SHP77 (cell line): ENCODE measurements around the gene ADGRB3.
"Not testable (repeated sequence)": the region's sequence is repeated elsewhere in the genome, so short reads cannot be mapped to it uniquely, and the experiment has no call there.

ENCODE experiments used
- DNase-seq, 2 experiments: peaks; one replicate each; lab custom pipeline; 2025; lab: John Stamatoyannopoulos, UW

The ADGRB3 gene

DNA sequence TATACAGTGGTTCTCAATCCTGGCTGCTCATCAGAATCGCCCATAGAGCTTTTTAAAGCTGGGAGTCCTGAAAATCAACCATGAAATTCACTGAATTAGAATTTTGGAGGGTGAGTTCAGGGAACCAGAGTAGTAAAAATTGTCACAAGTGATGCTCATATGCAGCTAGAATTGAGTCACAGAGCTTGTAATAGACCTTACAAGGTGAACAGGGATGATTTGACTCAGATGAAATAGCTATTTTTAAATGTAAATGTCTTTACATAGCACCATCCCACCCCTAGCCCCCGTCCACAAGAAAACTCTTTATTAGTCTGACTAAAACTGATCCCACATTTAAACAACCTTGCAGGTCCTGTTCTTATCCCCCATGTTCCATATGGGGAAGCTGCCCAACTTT lies 630.0 kb downstream of the ADGRB3 start:
- DNase-seq, result no peak

GRCh38 chr6:69265706-69266105 lies 630.6 kb downstream of the ADGRB3 start:
- DNase-seq, result no peak

- DNase-seq, result no peak
Observed at GRCh38 chr6:69276204-69276603, 641.1 kb downstream of the ADGRB3 start.

DNA sequence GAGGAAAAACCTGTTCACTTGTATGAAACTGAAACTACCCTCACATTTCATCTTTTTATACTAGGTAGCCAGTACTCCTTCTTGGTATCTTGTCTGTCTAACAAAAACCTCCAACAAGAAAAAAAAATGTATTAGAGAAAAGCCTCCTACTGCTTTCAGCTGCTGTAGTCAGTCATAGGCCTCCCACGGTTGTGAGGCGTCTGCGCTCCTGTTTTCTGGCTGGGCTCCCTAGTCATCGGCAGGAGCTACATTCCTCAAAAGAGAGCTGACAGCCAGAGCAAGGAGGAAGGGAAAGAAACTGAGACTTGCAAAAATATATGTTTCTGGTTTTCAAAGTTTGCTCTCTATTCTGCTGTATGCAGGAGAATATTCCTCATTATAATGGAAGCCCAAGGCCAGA lies 644.7 kb downstream of the ADGRB3 start:
- DNase-seq, result no peak

DNA sequence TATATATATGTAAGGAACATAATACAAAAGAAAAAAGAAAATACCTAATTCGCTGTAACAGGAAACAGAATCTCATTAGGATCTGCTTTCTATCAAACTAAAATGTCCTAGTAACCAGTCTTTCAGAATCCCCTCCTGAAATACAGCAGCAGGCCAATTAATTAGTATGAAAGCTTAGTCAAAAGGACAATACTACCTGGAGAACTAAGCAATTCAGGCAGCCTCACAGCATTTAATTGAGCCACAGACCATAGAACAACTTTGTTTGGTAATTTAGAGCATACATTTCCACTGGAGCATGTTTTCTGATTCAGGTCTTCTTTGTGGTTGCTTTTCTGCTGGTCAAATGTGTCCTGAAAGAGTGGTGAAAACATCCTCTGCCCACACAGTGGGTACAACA lies 645.8 kb downstream of the ADGRB3 start:
- DNase-seq, result no peak

DNA sequence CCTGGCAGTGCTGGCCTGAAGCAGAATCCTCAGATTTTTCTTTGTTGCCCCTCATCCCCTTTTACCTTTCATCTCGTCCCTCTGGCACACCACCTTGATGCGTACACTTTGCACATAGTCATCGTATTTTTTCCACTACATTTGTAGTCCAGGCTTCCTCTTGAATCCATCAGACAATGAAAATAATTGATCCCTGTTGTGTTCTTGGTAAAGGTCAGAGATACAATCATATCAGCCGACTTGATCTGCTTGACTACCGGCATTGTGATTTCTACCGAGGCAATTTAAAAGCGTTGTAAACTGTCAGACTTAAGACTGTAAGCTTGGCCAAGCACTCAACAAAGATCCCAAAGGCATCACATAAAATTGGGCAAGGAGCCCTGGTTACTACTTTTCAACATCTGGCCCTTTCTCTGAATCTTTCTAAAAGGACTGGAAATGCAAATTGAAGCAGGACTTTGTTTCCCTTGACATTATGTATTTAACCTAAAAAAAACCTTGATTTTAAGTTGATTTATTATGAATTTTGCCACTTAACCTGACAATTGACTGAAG lies 649.2 kb downstream of the ADGRB3 start:
- no peak for DNase-seq

DNA sequence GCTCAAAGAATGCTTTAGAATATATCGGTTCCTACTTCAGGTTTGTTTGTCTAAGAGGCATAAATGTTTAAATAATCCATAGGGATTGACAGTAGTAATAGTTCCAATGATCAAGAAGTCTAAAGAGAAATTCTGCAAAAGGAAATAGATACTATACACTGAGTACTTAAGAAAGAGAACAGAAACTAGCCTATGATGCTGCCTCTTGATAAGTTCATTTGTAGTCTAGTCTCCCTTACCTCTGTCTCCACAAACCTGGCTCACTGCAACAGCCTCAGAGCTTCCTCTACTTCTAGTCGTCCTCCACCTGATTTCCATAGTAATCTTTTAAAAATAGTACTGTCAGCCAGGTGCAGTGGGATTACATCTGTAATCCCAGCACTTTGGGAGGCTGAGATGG lies 650.0 kb downstream of the ADGRB3 start:
- no peak for DNase-seq

- DNase-seq, result peak in 1 of 2 experiments; percentile 5
Observed at GRCh38 chr6:69286331-69286730, 651.2 kb downstream of the ADGRB3 start.

DNA sequence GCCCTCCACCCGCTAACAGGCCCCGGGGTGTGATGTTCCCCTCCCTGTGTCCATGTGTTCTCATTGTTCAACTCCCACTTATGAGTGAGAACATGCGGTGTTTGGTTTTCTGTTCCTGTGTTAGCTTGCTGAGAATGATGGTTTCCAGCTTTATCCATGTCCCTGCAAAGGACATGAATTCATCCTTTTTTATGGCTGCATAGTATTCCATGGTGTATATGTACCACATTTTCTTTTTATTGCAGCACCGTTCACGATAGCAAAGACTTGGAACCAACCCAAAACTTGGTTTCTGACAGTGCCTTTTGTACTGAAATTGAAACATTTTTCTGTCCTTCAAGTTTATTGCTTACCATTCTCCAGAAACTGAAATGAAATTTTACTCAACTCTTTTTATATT lies 653.1 kb downstream of the ADGRB3 start:
- DNase-seq, result not testable (repeated sequence)

- no peak for DNase-seq
Observed at GRCh38 chr6:69289689-69290495, 654.8 kb downstream of the ADGRB3 start.

DNA sequence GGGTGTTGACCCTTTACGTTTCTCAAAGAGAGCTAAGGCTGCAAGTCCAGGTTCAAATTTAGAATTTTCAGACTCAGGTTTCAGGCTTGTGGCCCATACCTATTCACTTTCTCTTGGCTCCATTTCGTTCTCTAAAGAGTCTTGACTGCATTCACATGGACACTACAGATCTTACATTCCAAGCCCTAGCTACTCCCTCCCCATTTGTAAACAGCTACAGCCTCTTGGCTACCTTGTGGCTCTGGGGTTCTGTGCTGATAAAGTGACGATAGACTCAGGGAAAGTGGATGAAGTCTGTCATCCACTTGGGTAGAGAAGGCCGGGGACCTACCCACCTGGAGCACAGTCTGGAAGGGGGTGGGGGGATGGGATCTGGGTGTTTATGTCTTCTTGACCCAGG lies 658.4 kb downstream of the ADGRB3 start:
- DNase-seq, result no peak

DNA sequence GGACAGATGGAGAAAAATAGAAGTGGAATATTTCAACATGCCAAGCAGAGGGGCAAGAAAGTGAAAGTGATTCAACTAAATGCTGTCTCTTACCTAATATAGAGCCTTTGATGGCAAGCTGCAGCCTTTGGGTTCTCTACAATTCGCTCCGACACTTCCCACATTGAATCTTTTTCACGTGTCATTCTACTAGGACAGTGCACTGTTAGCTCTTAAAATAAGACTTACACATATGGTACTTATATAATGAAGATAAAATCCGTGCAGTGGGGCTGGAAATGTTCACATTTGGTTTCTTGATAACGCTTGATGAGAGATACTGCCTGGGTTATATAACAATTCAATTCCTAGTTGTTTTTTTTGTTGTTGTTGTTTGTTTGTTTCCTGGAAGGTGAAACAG lies 659.3 kb downstream of the ADGRB3 start:
- DNase-seq, result no peak

GRCh38 chr6:69294862-69295261 lies 659.8 kb downstream of the ADGRB3 start:
- DNase-seq, result no peak

GRCh38 chr6:69303382-69303781 lies 668.3 kb downstream of the ADGRB3 start:
- no peak for DNase-seq

DNA sequence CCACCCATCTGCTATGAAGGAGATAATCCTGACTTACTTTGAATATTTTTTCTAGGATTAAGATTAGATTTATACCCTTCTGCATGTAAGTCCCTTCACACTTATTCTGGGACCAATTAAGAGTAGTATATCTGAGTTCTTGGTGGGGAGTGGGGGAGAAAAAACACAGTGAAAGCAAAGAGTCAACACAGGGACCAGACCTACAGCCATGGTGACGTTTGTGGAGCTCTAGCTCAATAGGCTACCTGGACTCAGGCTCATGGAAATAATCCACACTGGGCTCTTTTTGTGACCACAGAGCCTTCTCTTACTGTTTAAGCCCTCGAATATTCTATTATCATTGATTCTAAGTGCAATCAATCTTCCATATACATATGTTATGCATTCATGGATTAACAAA lies 670.4 kb downstream of the ADGRB3 start:
- DNase-seq, result no peak

DNA sequence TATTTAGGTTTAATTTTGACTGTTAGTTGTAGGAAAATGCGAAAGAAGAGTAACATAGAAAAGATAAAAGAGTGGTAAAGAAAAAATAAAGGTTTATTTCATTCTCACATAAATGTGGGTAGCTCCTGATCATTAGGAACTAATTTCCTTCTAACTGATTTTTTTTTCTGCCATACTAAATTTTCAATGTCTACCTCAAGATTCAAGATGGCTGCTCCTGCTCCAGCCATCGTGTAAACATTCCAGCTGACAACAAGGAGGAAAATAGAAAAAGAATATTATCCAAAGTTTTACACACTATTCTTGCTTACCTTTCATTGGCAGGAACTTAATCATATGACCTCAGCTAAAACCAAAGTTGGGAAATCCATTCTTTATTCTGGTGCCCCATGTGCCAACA lies 673.5 kb downstream of the ADGRB3 start:
- no peak for DNase-seq

GRCh38 chr6:69311888-69312287 lies 676.8 kb downstream of the ADGRB3 start:
- DNase-seq, result no peak

GRCh38 chr6:69314001-69314400 lies 678.9 kb downstream of the ADGRB3 start:
- DNase-seq, result no peak

DNA sequence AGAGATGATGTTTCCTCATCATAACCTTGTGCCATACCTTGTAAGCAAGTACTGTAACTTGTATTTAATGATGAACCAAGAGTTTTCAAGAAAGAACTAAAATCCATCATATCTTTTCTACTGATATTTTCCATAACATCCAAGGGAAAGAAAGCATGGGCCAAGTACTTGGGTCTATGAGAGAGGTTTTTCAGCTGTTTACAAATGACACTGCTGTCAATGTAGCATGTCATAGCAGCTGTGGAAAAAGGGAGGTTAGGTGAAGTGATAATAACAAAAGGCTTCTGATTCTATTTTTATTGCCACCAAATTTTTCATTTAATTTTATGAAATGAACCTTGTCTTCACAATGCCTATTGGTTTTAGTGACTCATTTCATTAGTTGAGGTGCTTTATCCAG lies 679.4 kb downstream of the ADGRB3 start:
- DNase-seq, result no peak

- DNase-seq, result no peak
Observed at GRCh38 chr6:69331886-69332285, 696.8 kb downstream of the ADGRB3 start.

DNA sequence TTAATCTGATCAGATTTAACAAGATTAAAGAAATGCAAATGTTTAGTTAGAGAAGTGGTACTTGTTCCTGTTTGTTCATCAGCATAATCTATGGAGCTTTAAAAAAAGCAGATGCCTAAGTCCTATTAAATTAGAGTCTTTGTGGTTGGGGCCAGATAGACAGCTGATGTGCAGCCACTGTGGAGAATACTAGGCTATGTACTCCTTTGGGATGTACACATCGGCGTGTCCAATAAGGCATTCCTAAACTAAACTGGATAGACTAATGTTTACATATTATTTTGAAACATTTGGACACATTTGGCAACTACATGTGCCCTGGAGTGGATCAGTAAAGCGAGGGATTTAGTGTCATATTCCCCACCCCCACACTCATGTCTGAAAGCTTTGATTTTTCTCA lies 702.2 kb downstream of the ADGRB3 start:
- no peak for DNase-seq

DNA sequence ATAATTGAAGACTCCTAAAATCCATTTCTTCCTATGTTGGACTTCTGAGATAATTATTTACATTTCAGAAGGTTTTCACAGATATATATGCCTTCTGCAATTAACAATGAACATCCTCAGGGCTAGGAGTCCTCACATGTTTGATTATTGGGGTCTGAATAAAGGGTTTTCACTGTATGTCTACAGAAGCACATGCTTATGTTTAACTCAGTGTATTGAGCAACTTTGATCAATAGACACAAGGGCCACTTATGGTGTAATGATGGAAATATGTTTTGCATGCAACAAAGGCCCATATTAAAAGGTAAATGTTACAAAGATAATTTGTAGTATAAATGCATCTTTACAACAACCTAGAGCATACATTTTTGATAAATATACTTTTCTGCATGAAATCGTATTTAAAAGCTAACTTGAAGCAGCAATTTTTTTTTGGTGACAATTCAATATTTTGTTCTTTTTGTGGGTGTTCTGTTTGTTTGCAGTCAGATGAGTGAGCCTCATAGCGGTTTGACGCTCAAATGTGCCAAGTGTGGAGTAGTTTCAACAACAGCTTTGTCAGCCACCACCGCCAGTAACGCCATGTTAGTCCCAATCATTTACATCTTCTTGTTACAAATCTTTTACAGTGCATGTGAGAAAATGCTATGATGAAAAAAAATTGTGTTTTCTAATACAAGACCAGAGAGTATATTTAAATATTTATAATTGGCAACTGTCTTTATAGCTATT lies 703.5 kb downstream of the ADGRB3 start:
- no peak for DNase-seq

- DNase-seq, result no peak
Observed at GRCh38 chr6:69339163-69339550, 704.1 kb downstream of the ADGRB3 start.
